ENCODE measurements around the gene DNAI7. TPM values are rescaled to one million over a fixed set of nuclear protein-coding genes. Genes with fewer than 3 reads are reported as not detected.

Gene DNAI7
- polyA plus RNA-seq, 3 donors, result not detected

DNA sequence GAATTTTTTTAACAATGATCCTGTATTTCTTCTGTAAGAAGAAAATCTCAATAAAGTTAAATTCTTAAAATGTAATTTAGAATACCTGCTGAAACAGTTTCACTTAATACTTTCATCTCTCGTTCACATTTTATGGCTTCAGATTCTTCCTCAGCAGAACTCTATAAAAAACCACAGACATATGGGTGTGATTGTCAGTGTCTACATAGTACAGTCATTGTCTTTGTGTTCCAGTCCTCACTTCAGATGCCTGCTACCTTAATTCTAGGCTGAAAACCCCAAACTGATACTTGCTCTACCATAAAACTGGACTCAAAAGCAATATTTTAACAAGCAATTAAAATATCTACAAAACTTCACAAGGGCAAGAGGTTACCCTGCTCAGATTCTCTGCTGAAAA, 71.8 kb downstream of the DNAI7 start:
- Histone ChIP-seq H3K9me3 (replicated peaks in 1 of 2; ENCODE audit: control insufficient read depth in 1 of 2, insufficient read depth in 1 of 2, low read length in 2 of 2) (no peaks in the 10 kb centered on the region), H3K79me2 (ENCODE audit: insufficient read depth, low read length) (no peaks in the 10 kb centered on the region), H3K27me3 (ENCODE audit: control insufficient read depth in 2 of 2, insufficient read depth in 2 of 2, low read length in 2 of 2) (no peaks in the 10 kb centered on the region), H4K20me1 (ENCODE audit: insufficient read depth, low read length) (no peaks in the 10 kb centered on the region), H3K4me2 (replicated peaks; ENCODE audit: extremely low read depth, low read length, poor library complexity, severe bottlenecking) (no peak overlapping the region), H3K4me1 (ENCODE audit: control insufficient read depth in 1 of 2, insufficient read depth in 2 of 2, low read length in 2 of 2) (no peaks in the 10 kb centered on the region), H3K4me3 (replicated peaks in 1 of 3; ENCODE audit: low read depth in 2 of 3, low read length in 3 of 3) (no peak overlapping the region), H3K36me3 (replicated peaks in 1 of 2; ENCODE audit: control insufficient read depth in 1 of 2, insufficient read depth in 2 of 2, low read length in 2 of 2) (no peaks in the 10 kb centered on the region), H2AFZ (ENCODE audit: insufficient read depth, low read depth, low read length, poor library complexity, severe bottlenecking) (no peak overlapping the region), H3K27ac (ENCODE audit: low read depth in 1 of 2, low read length in 2 of 2) (no peak overlapping the region), H3K9ac (ENCODE audit: insufficient read depth, low read length, poor library complexity, severe bottlenecking) (no peak overlapping the region)
- intact Hi-C loops (cut with micrococcal nuclease), result no loop called here
- peaks cover 0 to 3% (median 3%) of the 10 kb centered on the region in 3 donors for H3K27me3 Mint-ChIP-seq (ENCODE audit: low read depth in 3 of 3)
- no peaks in the 10 kb centered on the region for H3K4me1 Mint-ChIP-seq
- DNase-seq, result no peak
- peaks cover 0 to 1% (median 0%) of the 10 kb centered on the region in 7 donors for H3K9me3 Mint-ChIP-seq
- no peaks in the 10 kb centered on the region for H3K36me3 Mint-ChIP-seq
- no peak overlapping the region for H3K4me3 Mint-ChIP-seq
- no peak overlapping the region for H3K27ac Mint-ChIP-seq
- TF ChIP-seq, protein P1, sequence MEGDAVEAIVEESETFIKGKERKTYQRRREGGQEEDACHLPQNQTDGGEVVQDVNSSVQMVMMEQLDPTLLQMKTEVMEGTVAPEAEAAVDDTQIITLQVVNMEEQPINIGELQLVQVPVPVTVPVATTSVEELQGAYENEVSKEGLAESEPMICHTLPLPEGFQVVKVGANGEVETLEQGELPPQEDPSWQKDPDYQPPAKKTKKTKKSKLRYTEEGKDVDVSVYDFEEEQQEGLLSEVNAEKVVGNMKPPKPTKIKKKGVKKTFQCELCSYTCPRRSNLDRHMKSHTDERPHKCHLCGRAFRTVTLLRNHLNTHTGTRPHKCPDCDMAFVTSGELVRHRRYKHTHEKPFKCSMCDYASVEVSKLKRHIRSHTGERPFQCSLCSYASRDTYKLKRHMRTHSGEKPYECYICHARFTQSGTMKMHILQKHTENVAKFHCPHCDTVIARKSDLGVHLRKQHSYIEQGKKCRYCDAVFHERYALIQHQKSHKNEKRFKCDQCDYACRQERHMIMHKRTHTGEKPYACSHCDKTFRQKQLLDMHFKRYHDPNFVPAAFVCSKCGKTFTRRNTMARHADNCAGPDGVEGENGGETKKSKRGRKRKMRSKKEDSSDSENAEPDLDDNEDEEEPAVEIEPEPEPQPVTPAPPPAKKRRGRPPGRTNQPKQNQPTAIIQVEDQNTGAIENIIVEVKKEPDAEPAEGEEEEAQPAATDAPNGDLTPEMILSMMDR (IDR thresholded peaks at IDR 0.05), result no peak
- WGBS (ENCODE audit: insufficient coverage), result no CpG with 5 or more reads among the region's 1 CpG

DNA sequence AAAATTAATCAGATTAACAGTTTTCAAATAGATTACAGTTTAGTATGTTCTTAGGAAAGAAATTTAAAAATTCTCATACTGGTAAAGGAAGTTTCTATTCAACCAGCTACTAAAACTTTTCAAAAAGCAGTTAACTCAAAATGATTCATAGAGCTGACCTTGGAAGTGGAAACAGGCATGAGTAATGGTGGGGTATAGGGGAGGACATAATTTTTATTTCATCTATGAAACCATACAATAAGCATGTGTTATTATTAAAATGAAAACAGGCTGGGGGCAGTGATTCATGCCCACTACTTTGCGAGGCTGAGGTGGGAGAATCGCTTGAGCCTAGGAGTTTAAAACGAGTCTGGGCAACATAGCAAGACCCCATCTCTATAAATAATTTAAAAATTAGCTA, 73.0 kb downstream of the DNAI7 start:
- no peaks in the 10 kb centered on the region for H3K27me3 ChIP-seq (ENCODE audit: control insufficient read depth in 2 of 2, insufficient read depth in 2 of 2, low read length in 2 of 2)
- H3K4me1 Mint-ChIP-seq, result no peaks in the 10 kb centered on the region

More for the DNA sequence above, 73.0 kb downstream of the DNAI7 start:
- Histone ChIP-seq H3K36me3 (replicated peaks in 1 of 2; ENCODE audit: control insufficient read depth in 1 of 2, insufficient read depth in 2 of 2, low read length in 2 of 2) (no peaks in the 10 kb centered on the region), H3K27ac (ENCODE audit: low read depth in 1 of 2, low read length in 2 of 2) (no peak overlapping the region), H4K20me1 (ENCODE audit: insufficient read depth, low read length) (no peaks in the 10 kb centered on the region), H3K79me2 (ENCODE audit: insufficient read depth, low read length) (no peaks in the 10 kb centered on the region), H3K9ac (ENCODE audit: insufficient read depth, low read length, poor library complexity, severe bottlenecking) (no peak overlapping the region), H2AFZ (ENCODE audit: insufficient read depth, low read depth, low read length, poor library complexity, severe bottlenecking) (no peak overlapping the region), H3K4me2 (replicated peaks; ENCODE audit: extremely low read depth, low read length, poor library complexity, severe bottlenecking) (no peak overlapping the region), H3K4me1 (ENCODE audit: control insufficient read depth in 1 of 2, insufficient read depth in 2 of 2, low read length in 2 of 2) (no peaks in the 10 kb centered on the region), H3K9me3 (replicated peaks in 1 of 2; ENCODE audit: control insufficient read depth in 1 of 2, insufficient read depth in 1 of 2, low read length in 2 of 2) (no peaks in the 10 kb centered on the region), H3K4me3 (replicated peaks in 1 of 3; ENCODE audit: low read depth in 2 of 3, low read length in 3 of 3) (no peak overlapping the region)
- no peak overlapping the region for H3K27ac Mint-ChIP-seq
- WGBS (ENCODE audit: insufficient coverage), result no CpG with 5 or more reads among the region's 3 CpGs
- H3K27me3 Mint-ChIP-seq (ENCODE audit: low read depth in 3 of 3), result peaks cover 0 to 3% (median 3%) of the 10 kb centered on the region in 3 donors
- peaks cover 0 to 1% (median 0%) of the 10 kb centered on the region in 7 donors for H3K9me3 Mint-ChIP-seq
- DNase-seq, result no peak
- intact Hi-C loops (cut with micrococcal nuclease), result no loop called here
- TF ChIP-seq, protein P1 (IDR thresholded peaks at IDR 0.05), result no peak
- no peak overlapping the region for H3K4me3 Mint-ChIP-seq
- no peaks in the 10 kb centered on the region for H3K36me3 Mint-ChIP-seq

Measured in CD14-positive monocyte (primary cell).